A673 (cell line): ENCODE measurements around the gene EML3. TPM values are rescaled to one million over a fixed set of nuclear protein-coding genes. Genes with fewer than 3 reads are reported as not detected.
A peak's percentile ranks its signal among the peaks of the same experiment; 100 is the strongest.

Source experiments
- BruUV-seq: library from RNA; stranded (reverse); fragments of 400-500 nt; replicated peaks from 2 replicates; lab custom pipeline; 2021; lab: Mats Ljungman, UMichigan
- CTCF ChIA-PET: fragments of 300-600 bp; sonication (Branson Sonifier 250); formaldehyde crosslinking; loops from one replicate; lab custom pipeline; 2022; ENCODE audit warnings: antibody characterized with exemption; lab: Charles Lee
- POLR2A ChIA-PET: fragments of 300-600 bp; sonication (Branson Sonifier 250); formaldehyde crosslinking; loops from one replicate; lab custom pipeline; 2022; ENCODE audit warnings: antibody characterized with exemption; ENCODE audit not compliant: low non-redundant PET; lab: Charles Lee
- DNase-seq: peaks from one replicate; pipeline ENCODE4 v3.0.0-alpha.2; 2015; ENCODE audit warnings: low spot score
- H3K27ac ChIP-seq: fragments of 200-600 bp; sonication (generic); 2 replicates; pipeline ENCODE4 v1.5.1; 2016; ENCODE audit warnings: mixed run types, low read depth, mild to moderate bottlenecking, mixed read lengths, antibody characterized with exemption, low read length; ENCODE audit not compliant: poor library complexity, severe bottlenecking
- H3K27me3 ChIP-seq: fragments of 200-600 bp; sonication (generic); replicated peaks from 2 replicates; pipeline ENCODE4 v1.6.1; 2017; ENCODE audit warnings: mixed run types, low read depth, mild to moderate bottlenecking, mixed read lengths, antibody characterized with exemption, low read length; ENCODE audit not compliant: insufficient read depth, poor library complexity
- H3K36me3 ChIP-seq: fragments of 200-600 bp; sonication (generic); 2 replicates; pipeline ENCODE4 v1.6.1; 2016; ENCODE audit warnings: mixed run types, mild to moderate bottlenecking, mixed read lengths, antibody characterized with exemption, low read length; ENCODE audit not compliant: insufficient read depth, poor library complexity, severe bottlenecking
- H3K4me1 ChIP-seq: fragments of 200-600 bp; sonication (generic); 2 replicates; pipeline ENCODE4 v1.6.1; 2017; ENCODE audit warnings: mixed run types, mild to moderate bottlenecking, mixed read lengths, antibody characterized with exemption, low read length; ENCODE audit not compliant: insufficient read depth, poor library complexity, severe bottlenecking
- H3K4me3 ChIP-seq: fragments of 200-600 bp; sonication (generic); 2 replicates; pipeline ENCODE4 v1.5.1; 2016; ENCODE audit warnings: low read depth, mixed run types, mild to moderate bottlenecking, mixed read lengths, low read length; ENCODE audit not compliant: poor library complexity, severe bottlenecking
- H3K9me3 ChIP-seq: fragments of 200-600 bp; sonication (generic); 2 replicates; pipeline ENCODE4 v1.6.1; 2016; ENCODE audit warnings: mixed run types, low read depth, mild to moderate bottlenecking, mixed read lengths, antibody characterized with exemption, low read length; ENCODE audit not compliant: poor library complexity, severe bottlenecking
- CTCF ChIP-seq: fragments of 300-800, 200-600 bp; sonication (generic); conservative IDR thresholded peaks from 2 replicates; pipeline ENCODE4 v1.5.1; 2017; ENCODE audit warnings: low read depth, mild to moderate bottlenecking, antibody characterized with exemption, low read length, moderate library complexity, mixed read lengths
- EZH2 ChIP-seq: fragments of 200-600 bp; sonication (generic); IDR thresholded peaks from 2 replicates; pipeline ENCODE4 v1.6.1; 2017; ENCODE audit warnings: borderline replicate concordance, low read depth, mild to moderate bottlenecking, mixed read lengths, antibody characterized with exemption, low read length; ENCODE audit not compliant: poor library complexity, severe bottlenecking
- intact Hi-C: fragments of 100-400 bp; cut with micrococcal nuclease; formaldehyde crosslinking; loops from one replicate; pipeline ENCODE4 v1.10.0; 2022; ENCODE audit not compliant: unreplicated experiment
- microRNA-seq: library from miRNA; unstranded; fragments of <30 nt; microRNA quantifications from one replicate; pipeline ENCODE4 v1.2.0, GENCODE V29; 2021
- total RNA-seq: library from RNA; stranded (reverse); gene quantifications from 2 replicates; pipeline ENCODE4 v1.2.3, GENCODE V29; 2021

Gene EML3
- total RNA-seq, 1 experiment from 2014 or later, result 21.3 TPM

GRCh38 chr11:62553080-62553838 lies 59.3 kb downstream of the EML3 start:
- H3K36me3 ChIP-seq, result peaks cover 16% of the 10 kb centered on the region
- intact Hi-C loops, result no loop called here
- POLR2A ChIA-PET, result interaction anchor here (0.6 kb wide), 1 partner anchor 122 kb away, joined by 3 read pairs; no protein-coding TSS in a partner anchor
- no peaks in the 10 kb centered on the region for H3K27me3 ChIP-seq
- no peaks in the 10 kb centered on the region for H3K9me3 ChIP-seq
- H3K27ac ChIP-seq, result peak overlapping the region; percentile 90
- H3K4me1 ChIP-seq, result peaks cover 62% of the 10 kb centered on the region
- no peak for TF ChIP-seq CTCF
- no peak for TF ChIP-seq EZH2
- peak; percentile 76 for DNase-seq
- no TSS peak for BruUV-seq
- CTCF ChIA-PET, result interaction anchor here (1.9 to 2.5 kb wide), 2 partner anchors 11 to 129 kb away, joined by 9 to 14 read pairs; no protein-coding TSS in a partner anchor
- H3K4me3 ChIP-seq, result no peak overlapping the region

GRCh38 chr11:62552485-62553079 lies 60.0 kb downstream of the EML3 start:
- CTCF ChIA-PET, result interaction anchor here (1.9 to 2.5 kb wide), 2 partner anchors 10 to 128 kb away, joined by 9 to 14 read pairs; no protein-coding TSS in a partner anchor
- Histone ChIP-seq H3K27me3 (no peaks in the 10 kb centered on the region), H3K4me1 (peaks cover 62% of the 10 kb centered on the region), H3K27ac (peak overlapping the region; percentile 90), H3K9me3 (no peaks in the 10 kb centered on the region), H3K36me3 (peaks cover 9% of the 10 kb centered on the region), H3K4me3 (no peak overlapping the region)
- TSS peak; percentile 40 for BruUV-seq
- POLR2A ChIA-PET, result interaction anchor here (0.6 kb wide), 1 partner anchor 65 kb away, joined by 3 read pairs; no protein-coding TSS in a partner anchor
- peak; percentile 80 for DNase-seq
- intact Hi-C loops, result no loop called here
- TF ChIP-seq EZH2, result no peak
- no peak for TF ChIP-seq CTCF

Small RNAs within 50 kb of the gene (microRNA-seq; reads per million reads assigned to microRNA genes)
- 1.3 reads per million for gene MIR6747

Other genes starting within 250 kb of the EML3 start
- gene SCGB1A1, start 193.7 kb downstream of the EML3 start, total RNA-seq, result not detected in 2 replicates
- 71.7 and 73.0 TPM in 2 replicates for gene AHNAK, start 66.0 kb downstream of the EML3 start, total RNA-seq
- 1,804 and 1,817 TPM in 2 replicates for gene EEF1G, start 38.9 kb downstream of the EML3 start, total RNA-seq
- gene TUT1, start 21.3 kb downstream of the EML3 start, total RNA-seq, result 27.3 and 27.6 TPM in 2 replicates
- 241 and 243 TPM in 2 replicates for gene MTA2, start 10.9 kb downstream of the EML3 start, total RNA-seq
- 1.1 and 1.3 TPM in 2 replicates for gene ROM1, start 482 bp upstream of the EML3 start, total RNA-seq
- gene B3GAT3, start 9.2 kb upstream of the EML3 start, total RNA-seq, result 64.7 and 68.2 TPM in 2 replicates
- 475 and 489 TPM in 2 replicates for gene GANAB, start 33.8 kb upstream of the EML3 start, total RNA-seq
- gene INTS5, start 40.5 kb upstream of the EML3 start, total RNA-seq, result 29.3 and 30.0 TPM in 2 replicates
- gene C11orf98, start 52.4 kb upstream of the EML3 start, total RNA-seq, result 124 and 141 TPM in 2 replicates
- gene CSKMT, start 52.5 kb upstream of the EML3 start, total RNA-seq, result 59.7 and 68.8 TPM in 2 replicates
- 28.0 and 29.0 TPM in 2 replicates for gene UQCC3, start 58.9 kb upstream of the EML3 start, total RNA-seq
- gene LBHD1, start 59.5 kb upstream of the EML3 start, total RNA-seq, result 7.1 and 7.8 TPM in 2 replicates
- gene UBXN1, start 66.3 kb upstream of the EML3 start, total RNA-seq, result 143 and 147 TPM in 2 replicates
- 0.37 and 0.52 TPM in 2 replicates for gene LRRN4CL, start 76.8 kb upstream of the EML3 start, total RNA-seq
- gene BSCL2, start 94.6 kb upstream of the EML3 start, total RNA-seq, result 123 and 132 TPM in 2 replicates
- 0.45 and 0.72 TPM in 2 replicates for gene GNG3, start 94.9 kb upstream of the EML3 start, total RNA-seq
- 104 and 105 TPM in 2 replicates for gene HNRNPUL2, start 114.7 kb upstream of the EML3 start, total RNA-seq
- gene TTC9C, start 115.7 kb upstream of the EML3 start, total RNA-seq, result 66.5 and 66.8 TPM in 2 replicates
- gene ZBTB3, start 141.4 kb upstream of the EML3 start, total RNA-seq, result 12.0 and 13.1 TPM in 2 replicates
- 159 and 166 TPM in 2 replicates for gene POLR2G, start 148.8 kb upstream of the EML3 start, total RNA-seq
- 70.0 and 70.9 TPM in 2 replicates for gene TAF6L, start 158.6 kb upstream of the EML3 start, total RNA-seq
- 46.6 and 52.1 TPM in 2 replicates for gene TMEM179B, start 174.6 kb upstream of the EML3 start, total RNA-seq
- gene TMEM223, start 179.2 kb upstream of the EML3 start, total RNA-seq, result 23.4 and 29.3 TPM in 2 replicates
- gene NXF1, start 192.7 kb upstream of the EML3 start, total RNA-seq, result 78.8 and 82.0 TPM in 2 replicates
- 29.2 and 38.1 TPM in 2 replicates for gene STX5, start 219.3 kb upstream of the EML3 start, total RNA-seq
- 0.77 TPM in 1 of 2 replicates, not detected in the other for gene TEX54, start 220.1 kb upstream of the EML3 start, total RNA-seq
- gene WDR74, start 226.8 kb upstream of the EML3 start, total RNA-seq, result 147 and 155 TPM in 2 replicates